Nephron (organoid): ENCODE data around the gene LZTFL1.

Source experiments
- H3K27ac Mint-ChIP-seq, 3 experiments: 2 replicates each; pipeline ENCODE4 v1.8.0; 2020; ENCODE audit warnings: mixed read lengths in 3 of 3, mild to moderate bottlenecking in 2 of 3, moderate library complexity in 1 of 3
- H3K27me3 Mint-ChIP-seq: 2 replicates; pipeline ENCODE4 v1.8.0; 2021; ENCODE audit warnings: low read depth, mild to moderate bottlenecking, moderate library complexity, mixed read lengths
- H3K36me3 Mint-ChIP-seq: 2 replicates; pipeline ENCODE4 v1.8.0; 2020; ENCODE audit warnings: low read depth, mixed read lengths
- H3K4me1 Mint-ChIP-seq: 2 replicates; pipeline ENCODE4 v1.8.0; 2020; ENCODE audit warnings: mixed read lengths
- H3K4me3 Mint-ChIP-seq, 3 experiments: 2 replicates each; pipeline ENCODE4 v1.8.0; 2020; ENCODE audit warnings: mild to moderate bottlenecking in 3 of 3, mixed read lengths in 3 of 3, moderate library complexity in 2 of 3
- H3K9me3 Mint-ChIP-seq: 2 replicates; pipeline ENCODE4 v1.8.0; 2020; ENCODE audit warnings: mixed read lengths
- CTCF ChIP-seq, 3 experiments: fragments of 200-600 bp; sonication (generic); IDR thresholded peaks; one replicate each; pipeline ENCODE4 v1.5.0; 2021; ENCODE audit warnings: antibody characterized with exemption in 3 of 3; ENCODE audit not compliant: unreplicated experiment in 3 of 3

LZTFL1 gene

DNA sequence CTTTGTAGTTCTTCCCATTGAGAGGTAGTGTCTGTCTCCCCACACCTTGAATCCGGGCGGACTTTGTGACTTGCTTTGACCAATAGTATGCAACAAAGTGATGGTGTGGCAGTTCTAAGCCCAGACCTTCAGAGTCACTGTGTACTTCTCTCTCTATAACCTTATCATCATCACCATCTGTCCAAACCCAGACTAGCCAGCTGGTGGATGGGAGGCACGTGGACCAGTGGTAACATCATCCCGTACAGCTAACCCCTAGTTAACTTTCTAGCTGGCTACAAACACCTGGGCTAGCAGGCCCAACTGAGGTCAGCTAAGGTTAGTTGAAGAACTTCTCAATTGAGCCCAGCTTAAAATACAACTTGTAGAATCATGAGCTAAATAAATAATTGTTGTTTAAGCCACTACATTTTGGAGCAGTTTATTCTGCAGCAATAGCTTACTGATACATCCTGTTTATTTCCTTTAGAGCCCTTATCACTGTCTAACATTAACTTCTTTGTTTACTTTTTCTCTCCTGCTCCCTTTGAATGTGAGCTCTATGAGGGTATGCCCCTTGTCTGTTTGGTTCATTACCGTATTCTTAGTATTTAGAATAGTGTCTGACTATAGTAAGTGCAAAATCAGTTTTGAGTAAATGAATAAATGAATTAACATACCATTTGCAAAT, 32.9 kb upstream of the LZTFL1 start:
- Mint-ChIP-seq H3K27me3 (peaks cover 7% of the 10 kb centered on the region), H3K9me3 (peaks cover 9% of the 10 kb centered on the region), H3K36me3 (no peaks in the 10 kb centered on the region), H3K4me1 (no peaks in the 10 kb centered on the region), H3K27ac (no peak overlapping the region), H3K4me3 (no peak overlapping the region)
- TF ChIP-seq CTCF (IDR thresholded peaks at IDR 0.05; ENCODE audit: unreplicated experiment in 3 of 3), result no peak

- Mint-ChIP-seq H3K36me3 (no peaks in the 10 kb centered on the region), H3K27me3 (peaks cover 7% of the 10 kb centered on the region), H3K4me3 (no peak overlapping the region), H3K9me3 (peaks cover 9% of the 10 kb centered on the region), H3K4me1 (no peaks in the 10 kb centered on the region), H3K27ac (no peak overlapping the region)
- TF ChIP-seq CTCF (IDR thresholded peaks at IDR 0.05; ENCODE audit: unreplicated experiment in 3 of 3), result no peak
Observed at GRCh38 chr3:45873638-45874037, 31.7 kb upstream of the LZTFL1 start.

GRCh38 chr3:45873036-45873435, 31.1 kb upstream of the LZTFL1 start:
- H3K9me3 Mint-ChIP-seq, result peaks cover 9% of the 10 kb centered on the region
- no peak overlapping the region for H3K27ac Mint-ChIP-seq
- TF ChIP-seq CTCF (IDR thresholded peaks at IDR 0.05; ENCODE audit: unreplicated experiment in 3 of 3), result no peak
- H3K4me1 Mint-ChIP-seq, result no peaks in the 10 kb centered on the region
- H3K27me3 Mint-ChIP-seq, result peaks cover 7% of the 10 kb centered on the region
- no peak overlapping the region for H3K4me3 Mint-ChIP-seq
- H3K36me3 Mint-ChIP-seq, result no peaks in the 10 kb centered on the region

GRCh38 chr3:45872569-45872968, 30.6 kb upstream of the LZTFL1 start:
- no peak overlapping the region for H3K27ac Mint-ChIP-seq
- peaks cover 7% of the 10 kb centered on the region for H3K27me3 Mint-ChIP-seq
- no peak for TF ChIP-seq CTCF (IDR thresholded peaks at IDR 0.05; ENCODE audit: unreplicated experiment in 3 of 3)
- H3K4me1 Mint-ChIP-seq, result no peaks in the 10 kb centered on the region
- H3K4me3 Mint-ChIP-seq, result no peak overlapping the region
- H3K9me3 Mint-ChIP-seq, result peaks cover 9% of the 10 kb centered on the region
- no peaks in the 10 kb centered on the region for H3K36me3 Mint-ChIP-seq

GRCh38 chr3:45871780-45872179, 29.9 kb upstream of the LZTFL1 start:
- H3K9me3 Mint-ChIP-seq, result peaks cover 9% of the 10 kb centered on the region
- H3K4me1 Mint-ChIP-seq, result no peaks in the 10 kb centered on the region
- no peak overlapping the region for H3K4me3 Mint-ChIP-seq
- no peak overlapping the region for H3K27ac Mint-ChIP-seq
- peaks cover 7% of the 10 kb centered on the region for H3K27me3 Mint-ChIP-seq
- H3K36me3 Mint-ChIP-seq, result no peaks in the 10 kb centered on the region
- no peak for TF ChIP-seq CTCF (IDR thresholded peaks at IDR 0.05; ENCODE audit: unreplicated experiment in 3 of 3)

GRCh38 chr3:45870099-45870498, 28.2 kb upstream of the LZTFL1 start:
- Mint-ChIP-seq H3K4me1 (no peaks in the 10 kb centered on the region), H3K36me3 (no peaks in the 10 kb centered on the region), H3K9me3 (peaks cover 11% of the 10 kb centered on the region), H3K27ac (no peak overlapping the region), H3K27me3 (peaks cover 7% of the 10 kb centered on the region), H3K4me3 (no peak overlapping the region)
- TF ChIP-seq CTCF (IDR thresholded peaks at IDR 0.05; ENCODE audit: unreplicated experiment in 3 of 3), result no peak
